Stimulated activated CD8-positive, alpha-beta memory T cell treated with anti-CD3 and anti-CD28 coated beads, Interleukin-7, amount 100 ng/mL, for 4 hours (primary cell): ENCODE results near the gene TNS3.

Experiments used
- DNase-seq, 2 donors: peaks; one replicate each; pipeline ENCODE4 v3.0.0-alpha.2; 2020; ENCODE audit warnings: low read depth in 2 of 2

TNS3 gene

GRCh38 chr7:47581438-47581803 lies 490 bp downstream of the TNS3 start:
- DNase-seq, result no peak

GRCh38 chr7:47580811-47581331 lies 1.0 kb downstream of the TNS3 start:
- DNase-seq, result no peak

- no peak for DNase-seq
These were observed 1.7 kb downstream of the TNS3 start for GRCh38 chr7:47580175-47580706.

- no peak for DNase-seq
These were observed 2.5 kb downstream of the TNS3 start for GRCh38 chr7:47579458-47579857.

GRCh38 chr7:47578579-47579270 lies 3.2 kb downstream of the TNS3 start:
- no peak for DNase-seq

- no peak for DNase-seq
These were observed 4.5 kb downstream of the TNS3 start for GRCh38 chr7:47577321-47577919.

- no peak for DNase-seq
These were observed 5.0 kb downstream of the TNS3 start for GRCh38 chr7:47576866-47577306.

- DNase-seq, result no peak
These were observed 5.7 kb downstream of the TNS3 start for GRCh38 chr7:47576031-47576865.

- no peak for DNase-seq
These were observed 7.2 kb downstream of the TNS3 start for GRCh38 chr7:47574482-47575329.

- DNase-seq, result no peak
These were observed 8.0 kb downstream of the TNS3 start for GRCh38 chr7:47573758-47574481.

- DNase-seq, result no peak
These were observed 8.8 kb downstream of the TNS3 start for GRCh38 chr7:47572939-47573757.

- no peak for DNase-seq
These were observed 9.8 kb downstream of the TNS3 start for GRCh38 chr7:47572094-47572445.

GRCh38 chr7:47571331-47572093 lies 10.4 kb downstream of the TNS3 start:
- no peak for DNase-seq

- DNase-seq, result no peak
These were observed 11.3 kb downstream of the TNS3 start for GRCh38 chr7:47570649-47571050.

- DNase-seq, result no peak
These were observed 13.4 kb downstream of the TNS3 start for GRCh38 chr7:47568547-47568946.

GRCh38 chr7:47568056-47568455 lies 13.9 kb downstream of the TNS3 start:
- no peak for DNase-seq

GRCh38 chr7:47565640-47566250 lies 16.2 kb downstream of the TNS3 start:
- DNase-seq, result no peak

- no peak for DNase-seq
These were observed 18.4 kb downstream of the TNS3 start for GRCh38 chr7:47563521-47563920.
